GM19455 (cell line): ENCODE measurements around the gene MFAP4.
"Not testable (repeated sequence)": the region's sequence is repeated elsewhere in the genome, so short reads cannot be mapped to it uniquely, and the experiment has no call there.

Source experiments
- ATAC-seq: cut with Tn5 transposase; IDR thresholded peaks from one replicate; pipeline ENCODE4 v1.9.1; 2021; ENCODE audit not compliant: unreplicated experiment

MFAP4 gene

DNA sequence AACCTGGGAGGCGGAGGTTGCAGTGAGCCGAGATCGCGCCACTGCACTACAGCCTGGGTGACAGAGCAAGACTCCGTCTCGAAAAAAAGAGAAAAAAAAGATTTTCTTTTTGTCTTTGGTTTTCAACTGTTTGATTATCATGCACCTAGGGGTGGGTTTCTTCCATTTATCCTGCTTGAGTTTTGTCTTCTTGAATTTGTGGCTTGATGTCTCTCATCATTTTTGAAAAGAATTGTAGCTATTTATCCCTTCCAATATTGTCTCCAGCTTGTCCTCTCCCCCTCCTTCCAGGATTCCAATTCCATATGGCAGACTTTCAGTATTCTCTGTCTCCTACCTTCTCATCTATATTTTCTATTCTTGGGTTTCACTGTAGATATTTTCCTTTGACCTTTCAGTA, 32.2 kb downstream of the MFAP4 start:
- no peak for ATAC-seq

GRCh38 chr17:19353401-19353800, 33.6 kb downstream of the MFAP4 start:
- ATAC-seq: not testable (repeated sequence)

DNA sequence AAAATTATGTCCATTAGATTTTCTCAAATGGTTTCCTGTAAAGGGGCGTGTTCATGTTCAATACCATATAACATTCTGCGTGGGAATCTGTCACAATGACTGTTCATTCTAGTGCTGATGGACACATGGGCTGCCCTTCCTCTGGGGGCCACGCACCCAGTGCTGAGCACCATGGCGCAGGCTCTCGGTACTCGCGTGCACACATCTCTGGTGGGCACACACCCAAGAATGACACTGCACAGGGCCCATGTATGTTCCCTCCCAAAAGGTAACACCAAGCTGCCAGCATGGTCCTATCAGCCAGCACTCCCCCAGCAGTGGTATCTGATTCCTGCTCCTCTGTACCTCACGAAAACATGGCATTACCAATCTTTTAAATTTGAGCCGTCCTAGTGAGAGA, 38.2 kb downstream of the MFAP4 start:
- no peak for ATAC-seq

DNA sequence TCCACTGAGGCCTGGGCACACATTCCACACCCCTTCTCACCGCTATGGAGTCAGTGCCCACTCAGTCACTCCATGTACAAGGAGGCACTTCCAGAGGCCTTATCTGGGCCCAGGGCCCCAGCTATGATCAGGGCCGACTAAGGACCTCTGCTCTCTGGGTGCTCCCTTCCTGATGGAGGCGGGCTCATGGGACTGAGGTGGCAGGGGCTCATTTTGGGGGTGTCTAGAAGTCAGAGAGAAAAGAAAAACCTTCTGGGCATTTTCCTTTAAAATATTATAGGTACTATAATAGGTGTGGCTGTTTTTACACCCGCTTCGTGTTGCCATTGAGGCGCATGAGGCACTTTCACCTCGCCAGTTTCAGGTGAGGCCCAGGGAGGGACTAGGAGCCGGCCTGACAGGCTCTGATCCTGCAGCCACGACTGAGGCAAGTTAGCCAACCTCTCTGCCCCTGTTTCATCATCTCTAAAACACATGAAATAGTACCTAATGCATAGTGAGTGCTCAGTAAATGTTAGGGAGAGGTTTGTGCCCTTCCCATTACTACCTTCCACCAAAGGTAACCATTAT, 38.8 kb downstream of the MFAP4 start:
- ATAC-seq: no peak

DNA sequence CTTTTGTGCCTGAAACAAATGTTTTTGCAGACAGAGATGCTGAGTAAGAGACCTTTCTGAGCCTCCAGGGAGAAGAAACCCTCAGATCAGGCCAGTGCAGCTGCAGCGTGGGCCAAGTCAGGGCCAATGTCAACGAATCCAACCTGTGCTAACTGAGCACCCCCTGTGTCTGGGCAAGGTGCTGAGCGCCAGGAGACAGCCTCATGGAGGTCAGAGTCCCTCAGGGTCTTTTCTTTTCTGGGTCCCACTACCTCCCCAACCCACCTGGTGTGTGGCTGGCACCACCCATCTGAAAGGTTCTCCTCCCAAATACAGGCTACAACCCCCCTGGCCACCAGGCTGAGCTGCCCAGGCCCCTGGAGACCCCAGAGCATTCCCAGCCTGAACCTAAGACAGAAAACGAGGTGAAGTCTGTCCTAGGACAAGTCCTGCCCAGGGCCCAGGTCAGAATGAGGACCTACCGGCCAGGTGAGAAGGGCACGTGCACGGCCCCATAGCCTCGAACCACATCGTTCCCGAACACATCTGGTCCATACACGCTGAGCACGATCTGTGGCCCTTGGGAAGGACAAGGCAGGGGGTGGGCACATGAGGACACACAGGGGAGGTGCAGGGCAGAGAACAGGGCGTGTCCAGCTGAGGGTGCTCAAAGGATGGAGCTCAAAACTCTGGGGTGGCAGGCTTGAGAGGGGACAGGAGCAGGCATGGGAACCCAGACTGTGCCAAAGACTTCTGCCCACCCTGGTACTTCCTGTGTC, 39.5 kb downstream of the MFAP4 start:
- no peak for ATAC-seq

DNA sequence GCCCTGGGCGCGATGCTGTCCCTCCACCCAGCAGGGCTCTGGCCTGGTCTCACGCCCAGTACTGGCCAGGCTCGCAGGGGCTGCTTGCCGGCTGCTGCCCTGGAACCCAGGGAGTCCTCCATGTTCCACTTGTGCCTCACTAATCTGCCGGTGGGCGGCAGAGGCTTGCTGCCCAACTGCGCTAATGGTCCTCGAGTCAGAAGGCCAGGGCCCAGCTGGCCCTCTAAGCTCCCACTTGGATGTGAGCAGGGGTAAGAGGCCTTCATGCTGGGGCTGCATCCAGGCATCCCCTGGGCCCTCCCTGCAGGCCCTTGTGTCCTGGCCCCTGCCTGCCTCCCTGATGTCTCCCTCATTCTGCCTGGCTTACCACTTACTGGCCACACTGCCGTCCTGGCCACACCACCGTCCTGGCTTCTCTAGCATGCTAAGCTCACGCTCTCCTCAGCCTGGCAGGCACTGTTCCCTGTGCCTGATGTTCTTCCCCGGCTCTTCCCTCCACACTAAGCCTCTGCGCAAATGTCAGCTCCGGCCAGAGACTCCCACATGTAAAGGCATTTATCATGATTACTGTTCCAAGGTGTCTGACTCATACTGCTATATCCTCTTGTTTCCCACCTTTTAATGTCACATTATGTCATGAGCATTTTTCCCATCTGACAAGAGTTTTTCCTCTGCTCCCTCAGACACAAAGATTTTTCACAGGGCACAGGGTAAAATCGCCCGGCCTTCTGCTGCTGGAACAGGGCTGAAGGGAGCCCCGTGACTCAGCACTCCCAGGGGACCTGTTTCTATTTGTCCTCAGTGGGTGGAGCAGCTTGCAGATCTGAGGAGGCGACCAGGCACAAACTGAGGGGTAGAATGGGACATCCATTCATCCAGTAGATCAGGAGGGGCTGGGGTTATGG, 40.4 kb downstream of the MFAP4 start:
- ATAC-seq: no peak

- ATAC-seq: no peak
These were observed 41.3 kb downstream of the MFAP4 start for GRCh38 chr17:19345486-19346350.

DNA sequence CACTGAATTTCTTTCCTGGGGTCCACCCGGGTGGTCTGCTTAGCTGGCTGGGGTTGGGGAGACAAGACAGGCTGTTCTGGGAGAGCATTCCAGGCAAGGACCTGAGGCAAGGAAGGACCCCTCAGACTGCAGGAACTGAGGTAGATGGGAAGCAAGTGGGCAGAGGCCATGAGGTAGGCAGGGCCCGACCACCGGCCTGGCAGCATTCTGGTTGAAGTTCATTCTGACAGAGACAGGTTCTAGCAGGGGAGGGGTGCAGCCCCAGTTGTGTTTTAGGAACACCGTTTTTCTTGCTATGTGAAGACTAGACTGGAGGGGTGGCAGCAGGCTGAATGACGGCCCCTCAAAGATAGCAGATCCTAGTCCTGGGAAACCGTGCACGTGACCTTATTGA, 41.9 kb downstream of the MFAP4 start:
- no peak for ATAC-seq

- ATAC-seq: no peak
These were observed 42.5 kb downstream of the MFAP4 start for GRCh38 chr17:19344311-19345066.

- ATAC-seq: no peak
These were observed 43.3 kb downstream of the MFAP4 start for GRCh38 chr17:19343671-19344151.

- no peak for ATAC-seq
These were observed 43.7 kb downstream of the MFAP4 start for GRCh38 chr17:19343256-19343630.

DNA sequence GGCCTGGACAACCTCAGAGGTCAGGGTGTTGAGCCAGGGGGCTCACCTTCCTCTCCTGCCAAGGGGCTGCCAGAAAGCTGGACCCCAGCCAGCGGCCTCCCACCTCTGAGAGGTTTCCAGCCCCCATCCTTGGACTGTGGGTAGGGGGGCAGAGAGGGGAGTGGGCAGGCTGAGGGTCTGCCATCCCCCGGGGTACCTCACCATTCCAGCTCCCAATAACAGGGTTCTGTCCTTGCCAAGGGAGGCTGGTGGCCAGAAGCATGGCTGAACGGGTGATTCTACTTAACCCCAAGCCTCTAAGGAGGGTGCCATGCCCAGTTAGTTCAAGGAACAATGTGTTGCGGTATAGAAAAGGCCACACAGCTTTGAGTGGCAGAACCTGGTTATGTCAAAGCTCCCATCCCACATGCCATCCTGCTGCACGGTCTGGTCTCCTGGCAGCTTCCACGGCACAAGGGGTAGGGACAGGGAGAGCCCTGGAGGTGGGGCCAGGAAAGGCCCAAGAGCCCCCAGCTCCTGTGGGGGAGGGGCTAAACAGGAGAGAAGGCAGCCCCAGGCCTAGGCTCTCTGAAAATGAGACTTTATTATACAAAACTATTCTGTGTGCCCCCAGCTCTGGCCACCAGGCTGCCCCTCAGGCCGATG, 44.3 kb downstream of the MFAP4 start:
- ATAC-seq: no peak

DNA sequence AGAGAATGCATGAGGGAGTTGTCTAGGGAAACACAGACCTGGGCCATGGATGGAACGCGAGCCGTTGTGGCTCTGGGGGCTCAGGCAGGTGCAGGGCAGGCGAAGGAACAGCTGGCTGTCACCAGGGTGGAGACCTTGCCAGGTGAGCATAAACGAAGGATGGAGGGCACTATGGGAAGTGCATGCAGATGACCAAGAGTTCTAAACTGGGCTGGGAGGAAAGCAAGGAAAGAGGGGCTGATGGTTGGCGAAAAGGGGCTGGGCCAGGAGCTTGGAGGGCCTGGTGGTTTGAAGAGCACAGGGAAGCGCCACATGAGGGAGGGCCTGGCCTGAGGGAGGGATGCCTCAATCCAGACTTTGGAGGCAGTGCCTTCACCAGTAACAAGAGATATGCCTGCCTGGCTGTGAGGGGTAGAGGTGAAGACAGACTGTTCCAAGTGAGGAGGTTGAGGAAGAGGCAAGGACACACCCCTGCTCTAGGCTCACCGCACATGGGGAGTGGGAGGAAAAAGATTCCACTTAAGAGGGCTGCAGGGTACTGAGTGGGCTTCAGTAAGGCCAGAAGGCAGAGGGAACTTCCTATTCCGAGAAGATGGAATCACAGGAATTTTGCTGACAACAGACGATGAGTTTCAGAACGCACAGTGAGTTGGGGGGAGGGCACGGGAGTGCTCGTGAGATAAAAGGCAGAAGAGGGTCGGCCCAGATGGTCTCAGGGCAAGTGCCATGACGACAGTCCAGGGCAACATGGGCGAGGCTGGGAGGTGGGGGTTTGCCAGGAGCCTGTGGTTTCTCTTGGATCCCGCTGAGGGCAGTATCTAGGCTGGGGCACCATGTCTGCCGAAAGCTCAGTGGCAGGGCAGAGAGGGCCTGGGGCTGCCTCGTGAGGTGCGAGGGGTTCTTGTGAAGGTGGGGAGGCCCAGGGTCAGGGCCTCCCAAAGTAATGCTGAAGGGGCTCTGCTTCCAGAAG, 45.1 kb downstream of the MFAP4 start:
- ATAC-seq: no peak

- ATAC-seq: no peak
These were observed 45.8 kb downstream of the MFAP4 start for GRCh38 chr17:19341211-19341631.

GRCh38 chr17:19339341-19339815, 47.6 kb downstream of the MFAP4 start:
- no peak for ATAC-seq

GRCh38 chr17:19338031-19338990, 48.7 kb downstream of the MFAP4 start:
- ATAC-seq: no peak

DNA sequence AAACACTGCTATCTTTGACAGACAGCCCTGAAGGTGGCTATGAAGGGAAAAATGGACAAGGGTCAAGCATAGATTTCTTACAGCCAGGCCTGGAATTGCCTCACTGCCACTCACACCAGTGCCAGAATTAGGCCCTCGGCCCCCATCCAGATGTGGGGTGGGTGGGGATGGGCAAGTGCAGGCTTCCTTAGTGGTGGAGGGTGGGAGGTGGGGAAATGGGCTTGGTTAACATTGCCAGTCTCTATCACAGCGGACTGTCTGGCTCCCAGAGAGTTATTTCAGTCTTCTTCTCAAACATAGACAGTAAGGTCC, 49.3 kb downstream of the MFAP4 start:
- ATAC-seq: no peak
